ENCODE results near the gene ARHGAP40. TPM values are rescaled to one million over a fixed set of nuclear protein-coding genes. Genes with fewer than 3 reads are reported as not detected.

Gene ARHGAP40
- total and polyA plus RNA-seq, 2 of the 8 experiments (the other 6 are each of a cell fraction or from before 2014, with no cell fraction given), result 0.74 to 1.4 TPM

GRCh38 chr20:38633577-38634093, 32.0 kb downstream of the ARHGAP40 start (continued):
- 0 out of 2 replicates have a peak, but pooled peaks have one; percentile 34 for TF ChIP-seq TAF1 (IDR thresholded peaks at IDR 0.05; ENCODE audit: low read depth, low read length)
- TF ChIP-seq HDAC2 (IDR thresholded peaks at IDR 0.05; ENCODE audit: borderline replicate concordance in 1 of 2, low read depth in 2 of 2, low read length in 2 of 2), result peak in 1 of 2 experiments; percentile 67; a peak in 1 of 4 replicates
- TF ChIP-seq CREB1 (IDR thresholded peaks at IDR 0.05), result no peak
- no peak for TF ChIP-seq TCF12 (IDR thresholded peaks at IDR 0.05; ENCODE audit: low read depth, low read length)
- peak; percentile 54 to 74 for TF ChIP-seq RAD21 (IDR thresholded peaks at IDR 0.05 in 1 of 2, conservative IDR thresholded peaks at IDR 0.05 in 1 of 2; ENCODE audit: low read depth in 2 of 2, low read length in 2 of 2)

Measured in H1 (cell line).